H1 (cell line): Measurements from ENCODE around the gene BRME1. TPM values are rescaled to one million over a fixed set of nuclear protein-coding genes. Genes with fewer than 3 reads are reported as not detected.

ENCODE experiments used
- CTCF ChIA-PET: fragments of 300-600 bp; sonication (Branson Sonifier 250); formaldehyde crosslinking; loops from one replicate; lab custom pipeline; 2021; ENCODE audit not compliant: partially characterized antibody; lab: Charles Lee
- POLR2A ChIA-PET: fragments of 300-600 bp; sonication (Branson Sonifier 250); formaldehyde crosslinking; loops from one replicate; lab custom pipeline; 2021; ENCODE audit warnings: inconsistent platforms; ENCODE audit not compliant: partially characterized antibody; lab: Charles Lee
- DNase-seq, 2 experiments: peaks; one replicate each; pipeline versions ENCODE4 v3.0.0 to v3.0.0-alpha.2; 2010 to 2022; ENCODE audit warnings: low spot score in 2 of 2, low read depth in 1 of 2, mixed read lengths in 1 of 2
- FAIRE-seq: peaks from 2 replicates; lab custom pipeline; 2011; peaks lifted over from hg19 to GRCh38; lab: Jason Lieb, UNC
- H2AFZ ChIP-seq: 2 replicates; pipeline ENCODE4 v1.8.1; 2012; ENCODE audit warnings: low read length, inconsistent platforms
- H2AK5ac ChIP-seq: 2 replicates; pipeline ENCODE4 v1.6.1; 2013; ENCODE audit warnings: low read depth, low read length
- H2BK120ac ChIP-seq: replicated peaks from 2 replicates; pipeline ENCODE3; 2013; ENCODE audit warnings: low read depth, low read length, inconsistent platforms
- H2BK12ac ChIP-seq: 2 replicates; pipeline ENCODE4 v1.6.1; 2013; ENCODE audit warnings: low read depth, low read length
- H2BK15ac ChIP-seq: 2 replicates; pipeline ENCODE4 v1.6.1; 2013; ENCODE audit warnings: low read length
- H2BK20ac ChIP-seq: 2 replicates; pipeline ENCODE4 v1.6.1; 2013; ENCODE audit warnings: low read length
- H2BK5ac ChIP-seq: 2 replicates; pipeline ENCODE4 v1.6.1; 2013; ENCODE audit warnings: low read depth, low read length
- H3K14ac ChIP-seq: 2 replicates; pipeline ENCODE4 v1.6.1; 2013; ENCODE audit warnings: inconsistent platforms; ENCODE audit not compliant: insufficient read length
- H3K18ac ChIP-seq: 2 replicates; pipeline ENCODE4 v1.6.1; 2013; ENCODE audit warnings: low read length; ENCODE audit errors: extremely low read depth
- H3K23ac ChIP-seq: 2 replicates; pipeline ENCODE4 v1.6.1; 2013; ENCODE audit warnings: inconsistent platforms; ENCODE audit not compliant: insufficient read length
- H3K23me2 ChIP-seq: 2 replicates; pipeline ENCODE4 v1.6.1; 2013; ENCODE audit warnings: low read depth, low read length
- H3K27ac ChIP-seq: 2 replicates; pipeline ENCODE4 v1.6.1; 2011; ENCODE audit warnings: low read depth, low read length, inconsistent platforms
- H3K27me3 ChIP-seq, 4 experiments: replicated peaks in 1 of 4; 1 replicate in 1 of 4; 2 replicates in 3 of 4; pipeline versions ENCODE4 v1.6.1 to v1.8.1; 2011 to 2013; ENCODE audit warnings: low read length in 3 of 4, mild to moderate bottlenecking in 3 of 4, inconsistent platforms in 2 of 4, mixed read lengths in 2 of 4, moderate library complexity in 1 of 4; ENCODE audit not compliant: control insufficient read depth in 3 of 4, insufficient read depth in 3 of 4; ENCODE audit errors: extremely low read depth in 1 of 4
- H3K36me3 ChIP-seq, 4 experiments: 2 replicates each; pipeline versions ENCODE4 v1.6.1 to v1.8.1; 2011 to 2013; ENCODE audit warnings: mild to moderate bottlenecking in 4 of 4, low read length in 3 of 4, moderate library complexity in 2 of 4, control low read depth in 1 of 4, inconsistent platforms in 1 of 4; ENCODE audit not compliant: insufficient read depth in 4 of 4, control insufficient read depth in 2 of 4
- H3K4ac ChIP-seq: replicated peaks from 2 replicates; pipeline ENCODE3; 2013; ENCODE audit warnings: low read length, low read depth, mixed read lengths, inconsistent platforms; ENCODE audit not compliant: insufficient read length
- H3K4me1 ChIP-seq, 4 experiments: replicated peaks in 1 of 4; 1 replicate in 1 of 4; 2 replicates in 3 of 4; pipeline versions ENCODE4 v1.6.1 to v1.8.1; 2011 to 2013; ENCODE audit warnings: low read length in 3 of 4, inconsistent platforms in 2 of 4, mixed read lengths in 1 of 4; ENCODE audit not compliant: insufficient read depth in 4 of 4, control insufficient read depth in 3 of 4
- H3K4me2 ChIP-seq, 2 experiments: 2 replicates each; pipeline versions ENCODE4 v1.6.1 to v1.8.1; 2011 to 2013; ENCODE audit warnings: low read depth in 2 of 2, low read length in 2 of 2, control low read depth in 1 of 2, inconsistent platforms in 1 of 2, mild to moderate bottlenecking in 1 of 2; ENCODE audit not compliant: insufficient read depth in 1 of 2
- H3K4me3 ChIP-seq, 4 experiments: fragments of 200-600, 300-600 bp in 1 of 4; sonication (generic), shearing (Covaris generic), sonication (Bioruptor Twin) in 1 of 4; 2 replicates each; pipeline versions ENCODE4 v1.5.1 to v1.8.1; 2011 to 2016; ENCODE audit warnings: low read length in 4 of 4, low read depth in 3 of 4, control low read depth in 2 of 4, inconsistent platforms in 2 of 4, mild to moderate bottlenecking in 2 of 4, mixed read lengths in 1 of 4, moderate library complexity in 1 of 4; ENCODE audit not compliant: insufficient read depth in 2 of 4; ENCODE audit errors: extremely low read depth in 1 of 4
- H3K56ac ChIP-seq: replicated peaks from 2 replicates; pipeline ENCODE3; 2013; ENCODE audit warnings: low read depth, mild to moderate bottlenecking, mixed read lengths, low read length, inconsistent platforms; ENCODE audit not compliant: insufficient read length
- H3K79me1 ChIP-seq: 2 replicates; pipeline ENCODE4 v1.6.1; 2013; ENCODE audit warnings: low read depth, low read length, control low read depth
- H3K79me2 ChIP-seq, 2 experiments: 2 replicates each; pipeline versions ENCODE4 v1.6.1 to v1.8.1; 2012 to 2013; ENCODE audit warnings: low read length in 2 of 2, mild to moderate bottlenecking in 2 of 2, inconsistent platforms in 1 of 2; ENCODE audit not compliant: insufficient read depth in 2 of 2, control insufficient read depth in 1 of 2
- H3K9ac ChIP-seq, 4 experiments: replicated peaks in 1 of 4; 1 replicate in 1 of 4; 2 replicates in 3 of 4; pipeline versions ENCODE4 v1.6.1 to v1.8.1; 2011 to 2013; ENCODE audit warnings: low read depth in 3 of 4, low read length in 3 of 4, control low read depth in 2 of 4, mild to moderate bottlenecking in 2 of 4, moderate library complexity in 2 of 4, inconsistent platforms in 1 of 4; ENCODE audit errors: extremely low read depth in 1 of 4
- H3K9me3 ChIP-seq, 2 experiments: 2 replicates each; pipeline versions ENCODE4 v1.6.1 to v1.8.1; 2012 to 2013; ENCODE audit warnings: mild to moderate bottlenecking in 2 of 2, moderate library complexity in 2 of 2, control low read depth in 1 of 2, inconsistent platforms in 1 of 2, low read depth in 1 of 2, low read length in 1 of 2, mixed read lengths in 1 of 2; ENCODE audit not compliant: insufficient read depth in 2 of 2
- H4K20me1 ChIP-seq, 2 experiments: replicated peaks in 1 of 2; 2 replicates each; pipeline versions ENCODE3 to v1.8.1; 2011 to 2013; ENCODE audit warnings: inconsistent platforms in 2 of 2, low read length in 2 of 2, mild to moderate bottlenecking in 1 of 2; ENCODE audit not compliant: insufficient read depth in 2 of 2, control insufficient read depth in 1 of 2
- H4K5ac ChIP-seq: 2 replicates; pipeline ENCODE4 v1.6.1; 2013; ENCODE audit warnings: low read length, low read depth, mixed read lengths, inconsistent platforms; ENCODE audit not compliant: insufficient read length
- H4K8ac ChIP-seq: 2 replicates; pipeline ENCODE4 v1.8.0; 2013; ENCODE audit warnings: mild to moderate bottlenecking, moderate library complexity, low read length, inconsistent platforms; ENCODE audit not compliant: insufficient read depth; ENCODE audit errors: extremely low read depth
- H4K91ac ChIP-seq: replicated peaks from 2 replicates; pipeline ENCODE3; 2013; ENCODE audit warnings: low read length, mixed read lengths, inconsistent platforms; ENCODE audit not compliant: insufficient read length
- BCL11A ChIP-seq, 2 experiments: IDR thresholded peaks; one replicate each; pipeline ENCODE4 v1.6.1; 2011; ENCODE audit warnings: low read depth in 2 of 2, low read length in 2 of 2, mild to moderate bottlenecking in 2 of 2
- CREB1 ChIP-seq: IDR thresholded peaks from 2 replicates; pipeline ENCODE4 v1.6.1; 2012; ENCODE audit warnings: inconsistent platforms
- EGR1 ChIP-seq: IDR thresholded peaks from 2 replicates; pipeline ENCODE4 v1.6.1; 2011; ENCODE audit warnings: low read depth, low read length, borderline replicate concordance
- HDAC2 ChIP-seq, 2 experiments: fragments of 300-600 bp in 1 of 2; sonication (generic) in 1 of 2; IDR thresholded peaks; 2 replicates each; pipeline ENCODE4 v1.6.1; 2011 to 2012; ENCODE audit warnings: low read depth in 2 of 2, low read length in 2 of 2, mild to moderate bottlenecking in 2 of 2, moderate library complexity in 2 of 2, borderline replicate concordance in 1 of 2, inconsistent platforms in 1 of 2
- HDAC6 ChIP-seq: IDR thresholded peaks from one replicate; pipeline ENCODE4 v1.7.1; 2012; ENCODE audit warnings: low read depth, mild to moderate bottlenecking, inconsistent platforms, low read length, moderate library complexity
- NRF1 ChIP-seq: IDR thresholded peaks from 2 replicates; pipeline ENCODE4 v1.6.1; 2011; ENCODE audit warnings: mild to moderate bottlenecking, low read depth, low read length, improper control_type of control experiment
- POLR2A ChIP-seq, 2 experiments: IDR thresholded peaks; 1 replicate in 1 of 2; 2 replicates in 1 of 2; pipeline ENCODE4 v1.6.1; 2011; ENCODE audit warnings: low read depth in 2 of 2, low read length in 2 of 2, mild to moderate bottlenecking in 2 of 2; ENCODE audit errors: control extremely low read depth in 1 of 2
- POLR2AphosphoS5 ChIP-seq: IDR thresholded peaks from 2 replicates; pipeline ENCODE4 v1.6.1; 2011; ENCODE audit warnings: low read depth, low read length
- RXRA ChIP-seq: IDR thresholded peaks from 2 replicates; pipeline ENCODE4 v1.6.1; 2011; ENCODE audit warnings: low read depth, mild to moderate bottlenecking, low read length, moderate library complexity; ENCODE audit not compliant: insufficient read depth
- SAP30 ChIP-seq: fragments of 300-600 bp; sonication (generic); IDR thresholded peaks from 2 replicates; pipeline ENCODE4 v1.7.1; 2012; ENCODE audit warnings: low read length, moderate library complexity, mild to moderate bottlenecking, inconsistent platforms; ENCODE audit not compliant: insufficient read depth, insufficient replicate concordance
- SIRT6 ChIP-seq: IDR thresholded peaks from one replicate; pipeline ENCODE4 v1.7.1; 2012; ENCODE audit warnings: low read length, inconsistent platforms
- SUZ12 ChIP-seq: fragments of 200-600 bp; sonication (generic); IDR thresholded peaks from 2 replicates; pipeline ENCODE4 v1.6.1; 2012; ENCODE audit warnings: mild to moderate bottlenecking, inconsistent platforms, low read length, moderate library complexity, mixed read lengths
- TAF1 ChIP-seq: IDR thresholded peaks from 2 replicates; pipeline ENCODE4 v1.6.1; 2011; ENCODE audit warnings: mild to moderate bottlenecking, low read depth, low read length
- TAF7 ChIP-seq: optimal IDR thresholded peaks from 2 replicates; pipeline ENCODE3; 2011; ENCODE audit warnings: low read depth, mild to moderate bottlenecking, inconsistent platforms, low read length, moderate library complexity, borderline replicate concordance
- TEAD4 ChIP-seq: IDR thresholded peaks from 2 replicates; pipeline ENCODE4 v1.6.1; 2012; ENCODE audit warnings: low read depth, low read length, inconsistent platforms, mixed read lengths
- YY1 ChIP-seq: IDR thresholded peaks from 2 replicates; pipeline ENCODE4 v1.6.1; 2011; ENCODE audit warnings: low read depth, mild to moderate bottlenecking, low read length
- WGBS, 2 experiments: shearing (Covaris generic) in 1 of 2; methylation state at CpG; one replicate each; pipeline versions ENCODE4 v1.1.6 to v1.1.7; 2013 to 2015; ENCODE audit warnings: low lambda C conversion rate in 2 of 2, mixed read lengths in 2 of 2, inconsistent platforms in 1 of 2, low coverage in 1 of 2, missing lambda C conversion rate in 1 of 2; ENCODE audit not compliant: insufficient replicate concordance in 2 of 2, insufficient coverage in 1 of 2, insufficient read length in 1 of 2; ENCODE audit errors: extremely low coverage in 1 of 2, missing lambda C conversion rate in 1 of 2; 5-methylcytosine and 5-hydroxymethylcytosine counted together
- polyA plus RNA-seq, 7 experiments: library from polyadenylated mRNA; depleted of rRNA in 3 of 7; stranded (reverse) in 5 of 7; unstranded in 2 of 7; fragments of >200 nt in 5 of 7; fragments of 200-250 nt in 2 of 7; gene quantifications; 1 replicate in 5 of 7; 2 replicates in 1 of 7; 4 replicates in 1 of 7; pipeline versions ENCODE4 v1.2.1 to v1.2.3, GENCODE V29; 2011 to 2013; ENCODE audit warnings: missing spikeins in 2 of 7, mixed read lengths in 2 of 7
- total RNA-seq: library from RNA; stranded (reverse); fragmentation: NEBNext Ultra II Directional; extraction: Animal tissue kit (Norgen Biotek cat#: 25700); gene quantifications from 2 replicates; pipeline ENCODE4 v1.2.1, GENCODE V29; 2021

The BRME1 gene
- total and polyA plus RNA-seq, 2 of the 8 experiments (the other 6 are each of a cell fraction or from before 2014, with no cell fraction given) = 4.6 to 4.7 TPM

GRCh38 chr19:13870873-13871272 is 35.0 kb downstream of the BRME1 start:
- ChIA-PET POLR2A (interaction anchor here (1.9 kb wide), 1 partner anchor 76 kb away, joined by 5 read pairs; the partner anchor contains the start of gene ZSWIM4), CTCF (interaction anchor here (1.2 to 1.7 kb wide), 4 partner anchors 10 to 477 kb away, joined by 3 to 7 read pairs (median 4); no protein-coding TSS in a partner anchor)

More at GRCh38 chr19:13870873-13871272, 35.0 kb downstream of the BRME1 start:
- no peak for DNase-seq
- Histone ChIP-seq H3K18ac (no peak overlapping the region), H4K8ac (no peak overlapping the region), H3K4me3 (no peak overlapping the region), H3K79me2 (no peaks in the 10 kb centered on the region), H3K4me2 (no peak overlapping the region), H4K5ac (no peak overlapping the region), H3K4me1 (peaks cover 0 to 4% (median 0%) of the 10 kb centered on the region in 4 experiments; a peak in 5 of 7 replicates), H2BK5ac (no peak overlapping the region)
- TF ChIP-seq TEAD4 (no peak), BCL11A (IDR thresholded peaks at IDR 0.05; ENCODE audit: low read depth in 2 of 2, low read length in 2 of 2) (no peak), SIRT6 (no peak), RXRA (no peak), SAP30 (no peak), TAF7 (no peak), POLR2A (IDR thresholded peaks at IDR 0.05; ENCODE audit: control extremely low read depth in 1 of 2, low read depth in 2 of 2, low read length in 2 of 2) (no peak), EGR1 (no peak), YY1 (no peak), TAF1 (no peak), NRF1 (no peak), SUZ12 (no peak), HDAC6 (no peak), HDAC2 (IDR thresholded peaks at IDR 0.05; ENCODE audit: borderline replicate concordance in 1 of 2, low read depth in 2 of 2, low read length in 2 of 2) (no peak), POLR2AphosphoS5 (no peak), CREB1 (no peak)
- TF ChIP-seq, all 59 proteins: peak for 0
- no peaks in the 10 kb centered on the region for H3K79me1 ChIP-seq
- H2BK120ac ChIP-seq = no peak overlapping the region
- H3K27me3 ChIP-seq = peaks cover 43 to 92% (median 78%) of the 10 kb centered on the region in 4 experiments
- H2BK20ac ChIP-seq = no peak overlapping the region
- no peak overlapping the region for H2BK12ac ChIP-seq
- H3K4ac ChIP-seq = peak overlapping the region; percentile 53
- H3K23me2 ChIP-seq = no peaks in the 10 kb centered on the region; the same call in 1 of the 2 replicates
- no peaks in the 10 kb centered on the region for H3K9me3 ChIP-seq
- no peak overlapping the region for H3K23ac ChIP-seq
- H2BK15ac ChIP-seq = no peak overlapping the region
- H3K14ac ChIP-seq = no peak overlapping the region
- 65% methylated on average over 2 of the region's 4 CpGs; no CpG with 5 or more reads in 1 of the 2 experiments for WGBS, 2 experiments
- no peak overlapping the region for H3K9ac ChIP-seq
- no peak overlapping the region for H3K56ac ChIP-seq
- H2AFZ ChIP-seq = no peak overlapping the region
- no peak overlapping the region for H4K91ac ChIP-seq
- no peaks in the 10 kb centered on the region for H3K36me3 ChIP-seq
- no peak for FAIRE-seq
- H4K20me1 ChIP-seq = peaks cover 0 to 16% of the 10 kb centered on the region in 2 experiments
- H2AK5ac ChIP-seq = no peak overlapping the region
- H3K27ac ChIP-seq = no peak overlapping the region
